ENCODE results near the gene LIF. TPM values are rescaled to one million over a fixed set of nuclear protein-coding genes. Genes with fewer than 3 reads are reported as not detected.

Gene LIF
- total RNA-seq, 1 donor from 2014 or later: 6.9 TPM

- no peaks in the 10 kb centered on the region for H3K27me3 ChIP-seq
- H3K36me3 ChIP-seq: no peaks in the 10 kb centered on the region
- peak; percentile 92 for ATAC-seq
- intact Hi-C loops (cut with DNase I): no loop called here
- no peaks in the 10 kb centered on the region for H3K9me3 ChIP-seq
- no peak for TF ChIP-seq CTCF (IDR thresholded peaks at IDR 0.05)
- peak; percentile 91 for DNase-seq
- peaks cover 32% of the 10 kb centered on the region for H3K4me1 ChIP-seq
- no peak overlapping the region for H3K4me3 ChIP-seq
- peak overlapping the region; percentile 75 for H3K27ac ChIP-seq
Measured at GRCh38 chr22:30212363-30212995, 34.1 kb downstream of the LIF start.

- no peaks in the 10 kb centered on the region for H3K36me3 ChIP-seq
- peaks cover 44% of the 10 kb centered on the region for H3K4me1 ChIP-seq
- no peak overlapping the region for H3K4me3 ChIP-seq
- no peaks in the 10 kb centered on the region for H3K9me3 ChIP-seq
- intact Hi-C loops (cut with DNase I): no loop called here
- no peak for TF ChIP-seq CTCF (IDR thresholded peaks at IDR 0.05)
- no peak overlapping the region for H3K27ac ChIP-seq
- no peaks in the 10 kb centered on the region for H3K27me3 ChIP-seq
- ATAC-seq: no peak
- DNase-seq: peak; percentile 33
Measured at GRCh38 chr22:30211124-30211820, 35.3 kb downstream of the LIF start.

- H3K36me3 ChIP-seq: no peaks in the 10 kb centered on the region
- H3K4me1 ChIP-seq: peaks cover 53% of the 10 kb centered on the region
- peak; percentile 54 for DNase-seq
- ATAC-seq: no peak
- no peak overlapping the region for H3K4me3 ChIP-seq
- intact Hi-C loops (cut with DNase I): no loop called here
- no peaks in the 10 kb centered on the region for H3K9me3 ChIP-seq
- no peak for TF ChIP-seq CTCF (IDR thresholded peaks at IDR 0.05)
- no peak overlapping the region for H3K27ac ChIP-seq
- no peaks in the 10 kb centered on the region for H3K27me3 ChIP-seq
Measured at GRCh38 chr22:30210235-30210909, 36.2 kb downstream of the LIF start.

GRCh38 chr22:30209642-30210041, 36.9 kb downstream of the LIF start:
- no peak for ATAC-seq
- H3K9me3 ChIP-seq: no peaks in the 10 kb centered on the region
- peaks cover 60% of the 10 kb centered on the region for H3K4me1 ChIP-seq
- H3K36me3 ChIP-seq: no peaks in the 10 kb centered on the region
- H3K27me3 ChIP-seq: no peaks in the 10 kb centered on the region
- no peak for DNase-seq
- TF ChIP-seq CTCF (IDR thresholded peaks at IDR 0.05): no peak
- intact Hi-C loops (cut with DNase I): no loop called here
- H3K27ac ChIP-seq: peak overlapping the region; percentile 75
- no peak overlapping the region for H3K4me3 ChIP-seq

- intact Hi-C loops (cut with DNase I): no loop called here
- no peaks in the 10 kb centered on the region for H3K36me3 ChIP-seq
- H3K4me3 ChIP-seq: no peak overlapping the region
- H3K4me1 ChIP-seq: peaks cover 63% of the 10 kb centered on the region
- H3K9me3 ChIP-seq: no peaks in the 10 kb centered on the region
- H3K27ac ChIP-seq: peak overlapping the region; percentile 75
- no peaks in the 10 kb centered on the region for H3K27me3 ChIP-seq
- DNase-seq: no peak
- ATAC-seq: peak; percentile 45
- TF ChIP-seq CTCF (IDR thresholded peaks at IDR 0.05): no peak
Measured at GRCh38 chr22:30208631-30209603, 37.6 kb downstream of the LIF start.
